Spleen (tissue), 7 donors: ENCODE measurements around the gene CAMK2N2.

Source experiments
- CTCF ChIP-seq, 11 experiments: fragments of 200-600 bp in 7 of 11; fragments of 450-650 bp in 4 of 11; sonication (generic) in 4 of 11; IDR thresholded peaks in 8 of 11; conservative IDR thresholded peaks in 3 of 11; 1 replicate in 7 of 11; 2 replicates in 4 of 11; pipeline versions ENCODE4 v1.4.0 to v1.8.0; 2016 to 2021; ENCODE audit warnings: antibody characterized with exemption in 11 of 11, inconsistent platforms in 4 of 11, mild to moderate bottlenecking in 1 of 11
- POLR2A ChIP-seq, 3 donors: fragments of 450-650 bp; IDR thresholded peaks; one replicate each; pipeline ENCODE4 v1.5.1; 2017; ENCODE audit warnings: antibody characterized with exemption in 3 of 3, mild to moderate bottlenecking in 1 of 3
- donor health status: DM: no; HTN: no; CAD: no; lungs with moderate emphysema.
- donor health status: DM: no; HTN: no; CAD: no.
- donor health status: DM: no; HTN: no; CAD: no.

GRCh38 chr3:184306341-184306972 is 45.1 kb upstream of the CAMK2N2 start:
- no peak for TF ChIP-seq CTCF (IDR thresholded peaks at IDR 0.05 in 8 of 11, conservative IDR thresholded peaks at IDR 0.05 in 3 of 11)
- no peak for TF ChIP-seq POLR2A (IDR thresholded peaks at IDR 0.05)
